ENCODE results near the gene SPATS1.
"Not testable (repeated sequence)": the region's sequence is repeated elsewhere in the genome, so short reads cannot be mapped to it uniquely, and the experiment has no call there.

SPATS1 gene

GRCh38 chr6:44311767-44312166 lies 30.7 kb upstream of the SPATS1 start:
- no peak for DNase-seq (ENCODE audit: low read depth in 2 of 2)

- peak; percentile 85 to 96 for DNase-seq (ENCODE audit: low read depth in 2 of 2)
These were observed 29.3 kb upstream of the SPATS1 start, which contains the start of gene AARS2 for GRCh38 chr6:44312901-44313788. TSS of gene AARS2 (minus strand) at chr6:44313347. CDS start at chr6:44313323, 24 bp downstream.

GRCh38 chr6:44314657-44315056 lies 27.8 kb upstream of the SPATS1 start:
- DNase-seq (ENCODE audit: low read depth in 2 of 2) = not testable (repeated sequence)

GRCh38 chr6:44315516-44315915 lies 26.9 kb upstream of the SPATS1 start:
- no peak for DNase-seq (ENCODE audit: low read depth in 2 of 2)

GRCh38 chr6:44315951-44316350 lies 26.5 kb upstream of the SPATS1 start:
- no peak for DNase-seq (ENCODE audit: low read depth in 2 of 2)

GRCh38 chr6:44316481-44316880 lies 26.0 kb upstream of the SPATS1 start:
- no peak for DNase-seq (ENCODE audit: low read depth in 2 of 2)

- DNase-seq (ENCODE audit: low read depth in 2 of 2) = not testable (repeated sequence)
These were observed 25.3 kb upstream of the SPATS1 start for GRCh38 chr6:44317136-44317631.

GRCh38 chr6:44321210-44321609 lies 21.2 kb upstream of the SPATS1 start:
- no peak for DNase-seq (ENCODE audit: low read depth in 2 of 2)

- no peak for DNase-seq (ENCODE audit: low read depth in 2 of 2)
These were observed 15.4 kb upstream of the SPATS1 start for GRCh38 chr6:44327096-44327495.

- no peak for DNase-seq (ENCODE audit: low read depth in 2 of 2)
These were observed 14.7 kb upstream of the SPATS1 start for GRCh38 chr6:44327760-44328159.

- DNase-seq (ENCODE audit: low read depth in 2 of 2) = not testable (repeated sequence)
These were observed 14.2 kb upstream of the SPATS1 start for GRCh38 chr6:44328203-44328602.

- no peak for DNase-seq (ENCODE audit: low read depth in 2 of 2)
These were observed 12.6 kb upstream of the SPATS1 start for GRCh38 chr6:44329858-44330257.

- DNase-seq (ENCODE audit: low read depth in 2 of 2) = no peak
These were observed 9.9 kb upstream of the SPATS1 start for GRCh38 chr6:44332585-44332984.

- DNase-seq (ENCODE audit: low read depth in 2 of 2) = no peak
These were observed 9.1 kb upstream of the SPATS1 start for GRCh38 chr6:44333273-44333919.

- DNase-seq (ENCODE audit: low read depth in 2 of 2) = no peak
These were observed 8.5 kb upstream of the SPATS1 start for GRCh38 chr6:44333942-44334341.

GRCh38 chr6:44335631-44336030 lies 6.8 kb upstream of the SPATS1 start:
- no peak for DNase-seq (ENCODE audit: low read depth in 2 of 2)

GRCh38 chr6:44338228-44339122 lies 4.0 kb upstream of the SPATS1 start:
- peak; percentile 29 to 33 for DNase-seq (ENCODE audit: low read depth in 2 of 2)

GRCh38 chr6:44339301-44339700 lies 3.1 kb upstream of the SPATS1 start:
- DNase-seq (ENCODE audit: low read depth in 2 of 2) = no peak

GRCh38 chr6:44339763-44340625 lies 2.5 kb upstream of the SPATS1 start:
- no peak for DNase-seq (ENCODE audit: low read depth in 2 of 2)

GRCh38 chr6:44341095-44341890 lies 1.2 kb upstream of the SPATS1 start:
- no peak for DNase-seq (ENCODE audit: low read depth in 2 of 2)
